GM12873 (cell line): ENCODE measurements around the gene SLC6A9.

Source experiments
- CTCF ChIP-seq: IDR thresholded peaks from 2 replicates; pipeline ENCODE4 v1.5.1; 2012; ENCODE audit warnings: low read depth, mild to moderate bottlenecking, moderate library complexity, low read length, control low read depth; ENCODE audit not compliant: insufficient read depth; ENCODE audit errors: missing control alignments

Gene SLC6A9

GRCh38 chr1:43997295-43997999 lies 33.8 kb downstream of the SLC6A9 start:
- no peak for TF ChIP-seq CTCF

GRCh38 chr1:43996733-43997115 lies 34.5 kb downstream of the SLC6A9 start:
- no peak for TF ChIP-seq CTCF

GRCh38 chr1:43995984-43996732 lies 35.1 kb downstream of the SLC6A9 start:
- TF ChIP-seq CTCF, result no peak

GRCh38 chr1:43994794-43995790 lies 36.2 kb downstream of the SLC6A9 start:
- TF ChIP-seq CTCF, result peak; percentile 49

GRCh38 chr1:43994071-43994470 lies 37.2 kb downstream of the SLC6A9 start:
- TF ChIP-seq CTCF, result no peak

- no peak for TF ChIP-seq CTCF
Observed at GRCh38 chr1:43993206-43993914, 37.9 kb downstream of the SLC6A9 start.
